PFSK-1 (cell line): ENCODE data around the gene CAMK1D.

ENCODE experiments used
- FOXP2 ChIP-seq: optimal IDR thresholded peaks from 2 replicates; pipeline ENCODE3; 2011; ENCODE audit warnings: borderline replicate concordance, control low read depth, inconsistent platforms; ENCODE audit not compliant: insufficient read depth; ENCODE audit errors: extremely low read length, extremely low read depth
- POLR2AphosphoS5 ChIP-seq: IDR thresholded peaks from 2 replicates; pipeline ENCODE4 v1.6.1; 2012; ENCODE audit warnings: low read depth, mild to moderate bottlenecking, control low read depth, low read length, moderate library complexity
- SIN3A ChIP-seq: IDR thresholded peaks from 2 replicates; pipeline ENCODE4 v1.6.1; 2012; ENCODE audit warnings: mild to moderate bottlenecking, low read length, moderate library complexity, borderline replicate concordance; ENCODE audit not compliant: insufficient read depth

- no peak for TF ChIP-seq SIN3A
- TF ChIP-seq POLR2AphosphoS5, result no peak
- no peak for TF ChIP-seq FOXP2
Measured at GRCh38 chr10:12572281-12572680, 222.9 kb downstream of the CAMK1D start.
